Kidney (tissue), 14 donors: ENCODE measurements around the gene CXorf58. TPM values are rescaled to one million over a fixed set of nuclear protein-coding genes. Genes with fewer than 3 reads are reported as not detected.
"Not testable (repeated sequence)": the region's sequence is repeated elsewhere in the genome, so short reads cannot be mapped to it uniquely, and the experiment has no call there.

Source experiments
- DNase-seq, 5 donors: peaks; one replicate each; pipeline ENCODE4 v3.0.0-alpha.2; 2013 to 2020
- FAIRE-seq: peaks from 2 replicates; lab custom pipeline; 2012; peaks lifted over from hg19 to GRCh38; lab: Jason Lieb, UNC
- H3K27ac ChIP-seq, 2 donors: one replicate each; pipeline ENCODE4 v1.7.0; 2013; ENCODE audit warnings: low read depth in 2 of 2, low read length in 2 of 2, inconsistent platforms in 1 of 2
- H3K27me3 ChIP-seq: one replicate; pipeline ENCODE4 v1.7.1; 2013; ENCODE audit warnings: low read length, inconsistent platforms; ENCODE audit not compliant: control insufficient read depth, insufficient read depth
- H3K36me3 ChIP-seq, 3 donors: one replicate each; pipeline versions ENCODE4 v1.7.0 to v1.7.1; 2013; ENCODE audit warnings: low read length in 3 of 3, control low read depth in 1 of 3, inconsistent platforms in 1 of 3; ENCODE audit not compliant: insufficient read depth in 3 of 3, control insufficient read depth in 2 of 3
- H3K4me1 ChIP-seq, 3 donors: one replicate each; pipeline versions ENCODE4 v1.7.0 to v1.7.1; 2013; ENCODE audit warnings: low read length in 3 of 3, inconsistent platforms in 1 of 3, low read depth in 1 of 3; ENCODE audit not compliant: control insufficient read depth in 2 of 3, insufficient read depth in 2 of 3
- H3K4me3 ChIP-seq, 3 donors: one replicate each; pipeline versions ENCODE4 v1.7.0 to v1.8.1; 2013; ENCODE audit warnings: low read length in 3 of 3, control low read depth in 1 of 3, inconsistent platforms in 1 of 3
- H3K9ac ChIP-seq, 3 donors: one replicate each; pipeline versions ENCODE4 v1.7.0 to v1.7.1; 2013; ENCODE audit warnings: low read length in 3 of 3, control low read depth in 1 of 3, inconsistent platforms in 1 of 3
- H3K9me3 ChIP-seq, 3 donors: one replicate each; pipeline versions ENCODE4 v1.7.0 to v1.7.1; 2013; ENCODE audit warnings: low read length in 3 of 3, control low read depth in 1 of 3, inconsistent platforms in 1 of 3; ENCODE audit not compliant: control insufficient read depth in 2 of 3, insufficient read depth in 1 of 3
- intact Hi-C: fragments of 100-400 bp; cut with DNase I; formaldehyde crosslinking; loops from one replicate; pipeline ENCODE4 v1.11.1; 2022
- polyA plus RNA-seq: library from polyadenylated mRNA; stranded (reverse); fragments of 350-450 nt; fragmentation: Illumina TruSeq; extraction: RNeasy Lipid Tissue Mini Kit (QIAGEN cat#74804); gene quantifications from one replicate; pipeline ENCODE4 v1.2.3, GENCODE V29; 2014; ENCODE audit warnings: low read depth, low replicate concordance; ENCODE audit not compliant: insufficient read depth
- total RNA-seq: library from RNA; stranded (reverse); fragmentation: NEBNext Ultra II Directional; extraction: Animal tissue kit (Norgen Biotek cat#: 25700); gene quantifications from one replicate; pipeline ENCODE4 v1.2.1, GENCODE V29; 2021
- TF ChIP-seq, protein P1 (sequence below): IDR thresholded peaks from 3 replicates; pipeline ENCODE4 v1.5.1; 2012; ENCODE audit warnings: mild to moderate bottlenecking, moderate library complexity, borderline replicate concordance; ENCODE audit not compliant: insufficient read depth; ENCODE audit errors: extremely low read depth
- donor health status: control.
- donor health status: control.
- donor health status: control.
- donor health status: control.
- donor health status: control.
- donor health status: DM: yes; HTN: yes; CAD: no.
- donor health status: Normal renal cell carcinoma (clear cell type).

The CXorf58 gene
- total and polyA plus RNA-seq, 2 donors from 2014 or later, result 0.37 TPM; not detected in 1

DNA sequence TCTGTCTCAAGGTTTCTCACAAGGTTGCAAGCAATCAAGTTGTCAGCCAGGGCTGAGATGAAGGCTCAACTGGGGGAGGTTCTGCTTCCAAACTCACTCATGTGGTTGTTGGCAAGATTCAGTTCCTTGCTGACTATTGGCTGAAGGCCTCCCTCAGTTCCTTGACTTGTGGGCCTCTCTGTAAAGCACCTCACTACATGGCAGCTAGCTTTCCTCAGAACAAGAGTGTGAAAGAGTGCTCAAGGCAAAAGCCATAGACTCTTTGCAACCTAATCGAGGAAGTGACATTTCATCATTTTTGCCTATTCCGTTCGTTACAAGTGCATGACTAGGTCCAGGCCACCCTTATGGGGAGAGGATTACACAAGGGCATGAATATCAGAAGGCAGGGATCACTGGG is 52.0 kb downstream of the CXorf58 start:
- no peak overlapping the region for H3K9ac ChIP-seq
- intact Hi-C loops, result no loop called here
- H3K9me3 ChIP-seq, result no peaks in the 10 kb centered on the region
- TF ChIP-seq, protein P1, sequence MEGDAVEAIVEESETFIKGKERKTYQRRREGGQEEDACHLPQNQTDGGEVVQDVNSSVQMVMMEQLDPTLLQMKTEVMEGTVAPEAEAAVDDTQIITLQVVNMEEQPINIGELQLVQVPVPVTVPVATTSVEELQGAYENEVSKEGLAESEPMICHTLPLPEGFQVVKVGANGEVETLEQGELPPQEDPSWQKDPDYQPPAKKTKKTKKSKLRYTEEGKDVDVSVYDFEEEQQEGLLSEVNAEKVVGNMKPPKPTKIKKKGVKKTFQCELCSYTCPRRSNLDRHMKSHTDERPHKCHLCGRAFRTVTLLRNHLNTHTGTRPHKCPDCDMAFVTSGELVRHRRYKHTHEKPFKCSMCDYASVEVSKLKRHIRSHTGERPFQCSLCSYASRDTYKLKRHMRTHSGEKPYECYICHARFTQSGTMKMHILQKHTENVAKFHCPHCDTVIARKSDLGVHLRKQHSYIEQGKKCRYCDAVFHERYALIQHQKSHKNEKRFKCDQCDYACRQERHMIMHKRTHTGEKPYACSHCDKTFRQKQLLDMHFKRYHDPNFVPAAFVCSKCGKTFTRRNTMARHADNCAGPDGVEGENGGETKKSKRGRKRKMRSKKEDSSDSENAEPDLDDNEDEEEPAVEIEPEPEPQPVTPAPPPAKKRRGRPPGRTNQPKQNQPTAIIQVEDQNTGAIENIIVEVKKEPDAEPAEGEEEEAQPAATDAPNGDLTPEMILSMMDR, result no peak
- H3K27me3 ChIP-seq, result peaks cover 3% of the 10 kb centered on the region
- H3K27ac ChIP-seq, result no peak overlapping the region
- no peaks in the 10 kb centered on the region for H3K36me3 ChIP-seq
- H3K4me3 ChIP-seq, result no peak overlapping the region
- FAIRE-seq (no peak), DNase-seq (no peak)
- no peaks in the 10 kb centered on the region for H3K4me1 ChIP-seq

GRCh38 chrX:23964191-23964590 is 56.4 kb downstream of the CXorf58 start:
- DNase-seq (no peak), FAIRE-seq (no peak)
- Histone ChIP-seq H3K36me3 (no peaks in the 10 kb centered on the region), H3K9ac (no peak overlapping the region), H3K4me1 (no peaks in the 10 kb centered on the region), H3K9me3 (no peaks in the 10 kb centered on the region), H3K4me3 (no peak overlapping the region), H3K27ac (no peak overlapping the region), H3K27me3 (peaks cover 3% of the 10 kb centered on the region)
- TF ChIP-seq, protein P1, result no peak
- intact Hi-C loops, result no loop called here

DNA sequence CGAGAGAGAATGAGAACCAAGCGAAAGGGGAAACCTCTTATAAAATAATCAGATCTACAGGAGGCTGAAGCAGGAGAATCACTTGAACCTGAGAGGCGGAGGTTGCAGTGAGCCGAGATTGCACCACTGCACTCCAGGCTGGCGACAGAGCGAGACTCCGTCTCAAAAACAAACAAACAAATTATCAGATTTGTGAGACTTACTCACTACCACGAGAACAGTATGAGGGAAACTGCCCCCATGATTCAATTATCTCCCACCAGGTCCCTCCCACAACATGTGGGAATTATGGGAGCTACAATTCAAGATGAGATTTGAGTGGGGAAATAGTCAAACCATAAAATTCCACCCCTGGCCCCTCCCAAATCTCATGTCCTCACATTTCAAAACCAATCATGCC is 57.8 kb downstream of the CXorf58 start:
- H3K9ac ChIP-seq, H3K4me1 ChIP-seq, H3K27me3 ChIP-seq, DNase-seq, H3K9me3 ChIP-seq, H3K27ac ChIP-seq, H3K36me3 ChIP-seq, FAIRE-seq, H3K4me3 ChIP-seq, intact Hi-C loops: not testable (repeated sequence)

GRCh38 chrX:23978491-23978890 is 70.7 kb downstream of the CXorf58 start:
- no peak for FAIRE-seq
- H3K4me3 ChIP-seq, result no peak overlapping the region
- H3K9ac ChIP-seq, result no peak overlapping the region
- DNase-seq, result no peak
- H3K27me3 ChIP-seq, result peaks cover 12% of the 10 kb centered on the region
- intact Hi-C loops, result no loop called here
- no peak overlapping the region for H3K27ac ChIP-seq
- H3K36me3 ChIP-seq, result no peaks in the 10 kb centered on the region
- no peaks in the 10 kb centered on the region for H3K4me1 ChIP-seq
- no peaks in the 10 kb centered on the region for H3K9me3 ChIP-seq
- TF ChIP-seq, protein P1, result no peak
